Left renal cortex interstitium (tissue), 4 donors: ENCODE measurements around the gene KRIT1. TPM values are rescaled to one million over a fixed set of nuclear protein-coding genes. Genes with fewer than 3 reads are reported as not detected.
"Not testable (repeated sequence)": the region's sequence is repeated elsewhere in the genome, so short reads cannot be mapped to it uniquely, and the experiment has no call there.

Experiments used
- DNase-seq, 4 donors: peaks; one replicate each; pipeline ENCODE4 v3.0.0-alpha.2; 2013; ENCODE audit warnings: low read depth in 4 of 4, low spot score in 2 of 4, missing footprints in 1 of 4
- polyA plus RNA-seq, 4 donors: library from polyadenylated mRNA; unstranded; fragments of 120-200 nt; gene quantifications; one replicate each; pipeline ENCODE4 v1.2.1, GENCODE V29; 2013; ENCODE audit not compliant: insufficient read length in 4 of 4

Gene KRIT1
- 10 to 100 TPM; 41.7 to 64.6 (median 48.8) TPM for polyA plus RNA-seq

- DNase-seq, result peak; percentile 74 to 88 (median 85)
Observed at GRCh38 chr7:92245487-92246359, at the start of gene KRIT1, which contains the start of gene ANKIB1. Gene KRIT1, minus strand, starts transcription at chr7:92245914. Its CDS starts 3,779 bp downstream, at chr7:92242135. Gene ANKIB1, plus strand, starts transcription at chr7:92245974. Its CDS starts 49,005 bp downstream, at chr7:92294979.

DNA sequence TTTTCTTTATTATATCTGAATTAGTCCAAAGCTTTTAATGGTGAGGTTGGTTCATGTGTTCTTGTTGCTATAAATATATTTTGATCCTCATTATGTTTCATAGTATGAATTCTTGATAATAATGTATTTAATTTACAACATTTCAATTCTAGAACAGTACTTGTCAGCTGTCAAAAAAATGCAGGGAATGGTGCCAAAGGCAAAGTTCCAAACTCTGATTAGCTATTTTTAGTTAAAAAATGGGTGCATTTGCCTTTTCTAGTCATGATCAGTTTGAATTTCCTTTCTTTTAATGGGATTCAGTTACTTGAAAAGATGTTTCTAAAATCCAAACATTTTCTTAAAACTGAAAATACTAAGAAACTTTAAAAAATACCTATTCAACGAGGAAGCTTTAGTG lies 49.7 kb upstream of the KRIT1 start:
- DNase-seq, result no peak

DNA sequence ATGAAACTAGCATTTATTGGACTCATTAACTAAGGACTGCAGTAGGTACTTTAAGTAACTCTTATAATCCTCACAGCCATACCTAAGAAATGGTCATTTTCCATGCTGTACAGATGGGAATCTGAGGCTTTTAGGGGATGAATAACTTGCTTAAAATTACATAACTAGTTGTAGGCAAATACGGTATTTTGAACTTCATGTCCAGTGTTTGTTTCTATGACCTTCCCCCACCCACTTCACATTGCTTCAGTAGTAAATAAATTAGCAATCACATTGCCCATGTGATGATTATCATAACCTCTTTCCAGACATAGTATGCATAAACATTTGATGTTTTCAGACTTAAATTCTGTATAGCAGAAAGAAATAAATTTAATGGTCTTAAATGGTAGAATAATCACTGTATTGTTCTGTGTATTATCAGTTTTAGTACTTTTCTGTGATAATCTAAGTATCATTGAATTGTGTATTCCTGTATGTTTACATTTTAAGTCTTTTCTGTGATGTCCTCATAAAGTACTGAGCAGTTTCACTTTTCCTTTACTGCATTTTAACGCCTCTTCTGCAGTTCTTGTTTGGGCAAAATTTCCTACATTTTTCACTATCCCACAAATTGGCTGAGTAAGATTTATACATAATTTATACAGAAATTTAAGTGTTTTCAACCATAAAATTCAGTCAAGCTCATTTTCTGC lies 48.3 kb upstream of the KRIT1 start:
- no peak for DNase-seq

DNA sequence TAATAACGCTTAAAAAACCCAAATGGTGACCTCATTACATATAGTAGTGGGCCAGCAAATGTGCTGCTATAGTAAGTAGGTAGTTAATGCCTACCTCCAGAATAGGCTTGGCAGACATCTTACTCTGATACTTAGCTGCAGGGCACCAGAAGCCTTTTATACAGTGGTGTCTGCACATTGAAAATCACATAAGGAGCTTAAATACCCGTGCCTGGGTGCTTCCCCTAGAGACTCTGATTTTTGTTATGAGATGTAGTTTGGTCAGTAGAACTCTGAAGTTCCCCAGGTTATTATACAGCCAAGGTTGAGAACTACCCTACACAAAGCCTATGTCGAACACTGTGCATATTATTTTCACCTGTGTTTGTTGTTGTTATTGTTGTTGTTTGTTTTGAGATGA lies 47.3 kb upstream of the KRIT1 start:
- no peak for DNase-seq

- DNase-seq, result no peak
Observed at GRCh38 chr7:92289321-92289720, 43.6 kb upstream of the KRIT1 start.

DNA sequence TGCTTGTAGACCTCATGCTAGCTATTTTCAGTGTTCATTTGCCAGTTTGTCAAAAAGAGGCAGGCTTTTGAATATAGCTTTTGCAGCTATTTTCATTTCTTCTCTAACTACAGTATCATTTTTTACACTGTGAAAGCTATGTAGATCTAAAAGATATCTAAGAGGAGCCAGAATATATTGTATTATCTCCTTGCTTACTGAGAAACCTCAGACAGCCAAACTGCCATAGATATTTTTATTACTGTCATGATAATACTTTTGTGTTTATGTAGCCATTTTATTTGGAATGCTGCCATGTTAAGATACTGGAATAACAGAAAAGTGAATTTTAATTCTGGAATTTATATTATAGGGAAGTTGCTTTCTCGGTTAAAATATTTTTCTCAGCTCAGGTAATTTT lies 37.2 kb upstream of the KRIT1 start:
- DNase-seq, result no peak

DNA sequence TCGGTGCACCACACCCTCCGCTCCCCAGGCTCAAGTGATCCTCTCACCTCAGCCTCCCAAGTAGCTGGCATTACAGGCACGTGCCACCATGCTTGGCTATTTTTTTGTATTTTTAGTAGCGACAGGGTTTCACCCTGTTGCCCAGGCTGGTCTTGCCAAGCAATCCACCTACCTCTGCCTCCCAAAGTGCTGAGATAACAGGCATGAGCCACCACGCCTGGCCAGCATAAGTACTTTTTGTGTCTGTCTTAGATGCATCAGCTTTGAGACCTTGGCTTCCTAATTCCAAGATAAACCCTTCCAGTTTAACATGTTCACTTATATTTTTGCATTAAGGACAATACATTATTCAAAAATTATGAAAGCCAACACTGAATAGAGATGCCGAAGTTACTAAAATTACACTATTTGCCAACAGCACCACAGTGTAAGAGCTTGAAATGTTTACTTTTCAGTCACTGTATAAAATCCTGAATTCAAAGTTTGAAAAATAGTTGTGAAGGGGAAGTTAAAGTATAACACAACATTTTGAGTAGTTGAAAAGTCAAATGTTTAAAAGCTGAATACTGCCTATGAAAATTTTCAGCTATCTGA lies 36.6 kb upstream of the KRIT1 start:
- DNase-seq, result no peak

GRCh38 chr7:92281031-92281430 lies 35.3 kb upstream of the KRIT1 start:
- no peak for DNase-seq

DNA sequence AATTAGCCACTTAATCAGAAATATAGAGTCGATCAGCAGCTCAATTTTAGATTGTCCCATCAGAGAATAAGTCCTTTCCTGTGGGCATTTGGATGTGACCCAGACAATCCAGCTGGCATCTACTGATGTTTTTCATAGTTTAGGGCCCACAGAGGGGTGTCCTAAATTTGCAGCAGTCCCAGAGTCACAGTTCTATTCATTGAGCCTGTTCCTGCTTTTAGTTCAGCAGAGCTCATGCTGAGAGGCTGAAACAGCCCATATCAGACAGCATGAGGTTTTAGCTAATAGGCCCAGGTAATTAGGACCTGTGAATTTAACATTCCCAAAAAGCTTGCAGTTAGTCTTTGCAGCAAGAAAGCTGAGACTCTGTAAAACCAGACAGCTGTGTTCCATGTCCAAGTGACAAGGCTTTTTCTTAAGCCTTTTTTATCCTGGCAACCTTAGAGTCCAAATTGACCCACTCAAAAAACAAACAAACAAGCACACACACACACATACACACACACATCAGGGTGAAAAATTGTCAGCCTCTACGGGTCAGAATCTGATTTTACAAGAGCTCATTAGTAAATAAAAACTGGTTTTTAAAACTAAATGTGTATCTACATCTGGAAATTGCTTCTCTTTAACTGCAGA lies 33.8 kb upstream of the KRIT1 start:
- no peak for DNase-seq

DNA sequence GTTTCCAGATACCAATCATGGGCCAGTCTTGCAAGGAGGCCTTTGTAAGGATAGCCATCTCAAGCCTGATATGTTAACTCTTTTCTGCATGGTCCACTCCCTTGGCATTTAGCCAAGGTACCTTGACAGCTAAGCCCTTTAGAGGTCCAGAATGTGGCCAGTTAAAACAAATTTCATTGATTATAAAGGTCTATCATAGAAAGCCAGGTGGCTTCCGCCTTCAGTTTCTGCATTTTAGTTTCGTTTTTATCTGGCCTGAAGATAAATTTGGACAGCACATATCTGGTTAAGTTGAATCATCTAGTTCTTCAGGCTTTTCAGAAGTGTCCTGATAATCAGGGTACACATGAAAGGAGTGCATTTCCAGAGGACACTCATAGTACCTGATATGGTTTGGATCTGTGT lies 30.7 kb upstream of the KRIT1 start:
- DNase-seq, result no peak

DNA sequence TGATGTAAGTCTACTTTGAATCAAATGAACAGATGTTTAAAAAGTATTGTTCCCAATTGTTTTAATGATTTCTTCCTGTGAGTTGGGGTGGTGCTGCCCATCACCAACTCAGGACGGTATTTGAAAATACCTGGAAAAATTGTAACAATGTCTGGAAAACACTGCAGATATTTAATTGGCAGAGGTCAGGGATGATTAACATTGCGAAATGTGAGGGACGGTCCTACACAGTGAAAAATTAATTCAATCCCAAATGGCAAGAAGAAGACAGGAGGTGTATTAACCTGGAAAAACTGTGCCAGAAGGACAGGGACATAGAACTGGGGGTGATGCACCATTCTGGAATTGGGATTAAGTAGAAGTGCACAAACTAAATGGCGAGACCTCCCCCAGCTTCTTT lies 29.6 kb upstream of the KRIT1 start:
- DNase-seq, result no peak

DNA sequence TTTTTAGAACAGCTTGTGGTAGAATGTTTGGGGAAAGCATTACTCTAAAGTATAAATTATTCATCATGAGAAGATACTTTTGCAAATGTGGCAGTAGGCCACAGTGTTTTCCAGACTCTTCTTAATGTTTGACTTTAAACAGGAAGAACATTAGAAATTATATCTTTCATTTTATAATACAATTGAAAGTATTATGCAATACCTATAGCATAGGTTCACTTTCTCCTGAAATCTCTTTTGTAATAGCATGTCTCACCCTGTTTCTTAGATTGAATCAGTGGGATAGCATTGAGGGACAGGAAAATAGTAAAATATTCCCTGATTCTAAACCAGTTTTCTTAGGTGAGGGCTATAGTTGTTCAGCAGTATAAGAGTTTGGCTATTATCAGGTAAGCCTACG lies 23.2 kb upstream of the KRIT1 start:
- DNase-seq, result no peak

GRCh38 chr7:92266415-92267241 lies 20.9 kb upstream of the KRIT1 start:
- DNase-seq, result no peak

- no peak for DNase-seq
Observed at GRCh38 chr7:92260248-92260781, 14.6 kb upstream of the KRIT1 start.

DNA sequence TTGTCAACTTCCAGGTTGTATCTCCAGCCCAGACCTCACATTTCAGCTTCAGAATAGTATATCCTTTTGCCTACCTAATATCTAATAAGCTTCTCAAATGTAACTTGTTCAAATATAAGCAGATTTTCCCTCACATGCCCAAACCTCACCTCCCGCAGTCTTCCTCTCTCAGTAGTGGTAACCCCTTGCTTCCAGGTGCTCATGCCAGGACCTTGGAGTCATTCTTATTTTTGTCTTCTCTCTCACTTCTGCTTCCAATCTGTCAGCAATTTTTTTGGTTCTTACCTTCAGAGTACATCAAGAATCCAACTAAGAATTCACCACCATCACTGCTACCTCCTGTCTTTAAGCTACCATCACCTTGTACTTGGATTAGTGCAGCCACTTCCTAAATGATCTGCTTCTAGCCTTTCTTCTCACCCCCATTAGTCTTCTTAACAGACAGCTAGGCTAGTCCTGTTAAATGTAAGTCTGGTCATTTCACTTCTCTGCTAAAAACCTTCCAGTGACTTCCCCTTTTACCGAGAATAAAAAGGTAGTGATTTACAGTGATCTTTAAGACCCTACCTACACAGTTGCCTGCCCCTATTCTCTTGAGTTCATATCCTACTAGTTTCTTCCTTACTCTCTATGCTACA lies 14.0 kb upstream of the KRIT1 start:
- DNase-seq, result no peak

- DNase-seq, result no peak
Observed at GRCh38 chr7:92259062-92259461, 13.3 kb upstream of the KRIT1 start.

DNA sequence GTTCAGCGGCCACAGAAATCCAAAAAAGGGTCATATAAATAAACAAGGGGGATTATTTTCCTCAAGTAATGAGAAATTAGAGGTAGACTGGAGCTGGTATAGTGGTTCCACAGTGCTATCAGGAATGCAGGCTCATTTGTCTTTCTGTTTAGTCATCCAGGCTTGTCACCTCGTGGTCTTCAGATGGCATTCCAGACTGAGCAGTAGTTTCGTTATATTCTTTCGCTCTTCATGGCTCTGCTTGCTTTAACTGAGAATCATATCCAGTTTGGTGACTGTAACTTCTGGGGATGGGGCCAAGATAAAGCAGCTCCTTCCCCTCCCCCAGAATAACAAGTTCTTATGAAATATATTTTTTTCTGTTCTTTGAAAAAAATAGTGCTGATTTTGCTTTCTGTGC lies 9.6 kb upstream of the KRIT1 start:
- DNase-seq, result no peak

DNA sequence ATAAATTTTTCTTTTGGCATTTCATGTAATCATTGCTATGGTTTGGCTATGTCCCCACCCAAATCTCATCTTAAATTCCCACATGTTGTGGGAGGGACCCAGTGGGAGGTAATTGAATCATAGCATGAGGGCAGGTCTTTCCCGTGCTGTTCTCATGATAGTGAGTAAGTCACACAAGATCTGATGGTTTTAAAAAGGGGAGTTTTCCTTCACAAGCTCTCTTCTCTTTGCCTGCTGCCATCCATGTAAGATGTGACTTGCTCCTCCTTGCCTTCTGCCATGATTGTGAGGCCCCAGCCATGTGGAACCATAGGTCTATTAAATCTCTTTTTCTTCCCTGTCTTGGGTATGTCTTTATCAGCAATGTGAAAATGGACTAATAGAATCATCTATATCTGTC lies 9.1 kb upstream of the KRIT1 start:
- not testable (repeated sequence) for DNase-seq

DNA sequence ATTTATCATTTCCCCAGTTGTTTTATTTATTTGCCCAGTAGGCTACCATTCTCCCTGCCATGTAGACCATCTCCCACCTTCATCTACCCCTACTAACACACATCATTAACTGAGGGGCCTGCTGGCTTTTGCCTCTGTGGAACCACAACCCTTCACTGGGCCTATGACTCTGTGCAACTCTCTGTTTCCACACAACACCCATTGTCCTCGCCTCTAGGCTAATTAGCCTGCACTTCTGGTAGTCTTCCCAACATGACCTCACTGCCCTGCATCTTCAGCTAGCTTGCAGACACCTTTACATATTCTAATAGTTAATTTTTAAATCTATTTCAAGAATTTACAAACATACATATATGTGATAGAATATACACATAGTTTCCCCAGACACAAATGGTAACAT lies 7.5 kb upstream of the KRIT1 start:
- DNase-seq, result no peak
